Measurements from ENCODE around the gene TAF1D. TPM values are rescaled to one million over a fixed set of nuclear protein-coding genes. Genes with fewer than 3 reads are reported as not detected.

The TAF1D gene
- total RNA-seq, 1 experiment from 2014 or later = 126 TPM

GRCh38 chr11:93697611-93698010 lies 43.7 kb downstream of the TAF1D start:
- DNase-seq (ENCODE audit: low read depth, low spot score) = no peak
- in situ Hi-C loops (cut with HindIII; ENCODE audit: low pct_unique_long_range_greater_than_20kb, low sequenced_read_pairs) = no loop called here

- in situ Hi-C loops (cut with HindIII; ENCODE audit: low pct_unique_long_range_greater_than_20kb, low sequenced_read_pairs) = no loop called here
- no peak for DNase-seq (ENCODE audit: low read depth, low spot score)
Measured at GRCh38 chr11:93694557-93694956, 46.7 kb downstream of the TAF1D start.

GRCh38 chr11:93694109-93694508 lies 47.2 kb downstream of the TAF1D start:
- in situ Hi-C loops (cut with HindIII; ENCODE audit: low pct_unique_long_range_greater_than_20kb, low sequenced_read_pairs) = no loop called here
- no peak for DNase-seq (ENCODE audit: low read depth, low spot score)

GRCh38 chr11:93689240-93689639 lies 52.1 kb downstream of the TAF1D start:
- no peak for DNase-seq (ENCODE audit: low read depth, low spot score)
- in situ Hi-C loops (cut with HindIII; ENCODE audit: low pct_unique_long_range_greater_than_20kb, low sequenced_read_pairs) = no loop called here

- in situ Hi-C loops (cut with HindIII; ENCODE audit: low pct_unique_long_range_greater_than_20kb, low sequenced_read_pairs) = no loop called here
- no peak for DNase-seq (ENCODE audit: low read depth, low spot score)
Measured at GRCh38 chr11:93686812-93687211, 54.5 kb downstream of the TAF1D start.

GRCh38 chr11:93686226-93686625 lies 55.1 kb downstream of the TAF1D start:
- in situ Hi-C loops (cut with HindIII; ENCODE audit: low pct_unique_long_range_greater_than_20kb, low sequenced_read_pairs) = no loop called here

More at GRCh38 chr11:93686226-93686625, 55.1 kb downstream of the TAF1D start:
- no peak for DNase-seq (ENCODE audit: low read depth, low spot score)

Small RNAs within 50 kb of the gene (small RNA-seq; reads per million reads assigned to genes)
- gene RF00019 (0 reads per million in 2 experiments), gene RF00493 (12.7 to 15.7 reads per million in 2 experiments), gene SCARNA9 (0 to 0.06 reads per million in 2 experiments), gene SNORA1 (0 reads per million in 2 experiments), gene SNORA18 (0 reads per million in 2 experiments), gene SNORA25 (0 reads per million in 2 experiments), gene SNORA32 (0 reads per million in 2 experiments), gene SNORA40 (0 reads per million in 2 experiments), gene SNORA8 (0 reads per million in 2 experiments), gene SNORD5 (0 reads per million in 2 experiments), gene SNORD6 (238 to 1,639 reads per million in 2 experiments)

Other genes with a start within 250 kb of the TAF1D start
- gene SMCO4, start 198.1 kb downstream of the TAF1D start, total RNA-seq (2014; rRNA removed; shearing (Covaris generic)) = 4.8 and 50.7 TPM in 2 replicates
- gene CEP295, start 79.8 kb downstream of the TAF1D start, total RNA-seq (2014; rRNA removed; shearing (Covaris generic)) = 12.9 and 15.4 TPM in 2 replicates
- gene C11orf54, start 177 bp upstream of the TAF1D start, total RNA-seq (2014; rRNA removed; shearing (Covaris generic)) = 24.4 and 25.0 TPM in 2 replicates
- gene MED17, start 42.8 kb upstream of the TAF1D start, total RNA-seq (2014; rRNA removed; shearing (Covaris generic)) = 23.3 and 29.8 TPM in 2 replicates
- not detected in 2 replicates for gene VSTM5, start 109.1 kb upstream of the TAF1D start, total RNA-seq (2014; rRNA removed; shearing (Covaris generic))